Coronary artery (tissue), 2 donors: ENCODE data around the gene ASCC2.
"Not testable (repeated sequence)": the region's sequence is repeated elsewhere in the genome, so short reads cannot be mapped to it uniquely, and the experiment has no call there.

Source experiments
- DNase-seq: peaks from one replicate; pipeline ENCODE4 v3.0.0-alpha.2; 2017; ENCODE audit warnings: low spot score
- H3K27ac ChIP-seq, 2 donors: fragments of 200-600 bp; sonication (generic); one replicate each; pipeline ENCODE4 v1.5.1; 2016 to 2019
- H3K4me3 ChIP-seq: fragments of 200-600 bp; sonication (generic); 2 replicates; pipeline ENCODE4 v1.5.1; 2016; ENCODE audit warnings: mild to moderate bottlenecking, moderate library complexity
- TF ChIP-seq, protein P1 (sequence below): fragments of 200-600 bp; sonication (generic); IDR thresholded peaks from one replicate; pipeline ENCODE4 v1.5.1; 2019; ENCODE audit warnings: antibody characterized with exemption

Gene ASCC2

DNA sequence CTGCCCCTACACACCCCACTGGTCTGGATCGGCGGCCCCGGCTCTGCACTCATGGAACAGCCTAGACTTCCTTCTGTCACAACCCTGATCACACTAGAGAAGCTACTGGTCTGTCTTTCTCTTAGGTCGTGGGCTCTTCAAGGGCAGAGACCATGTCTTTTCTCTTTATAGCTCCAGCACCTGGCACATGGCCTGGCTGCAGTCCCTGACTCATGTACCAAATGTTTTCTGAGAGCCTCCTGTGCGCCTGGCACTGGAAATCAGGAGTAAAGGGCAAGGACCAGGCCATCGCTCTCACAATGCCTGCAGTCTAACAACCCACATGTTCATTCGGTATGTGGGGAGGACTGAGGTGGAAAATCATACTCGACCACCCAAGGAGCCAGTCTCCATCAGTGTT lies 7.5 kb downstream of the ASCC2 start:
- H3K4me3 ChIP-seq, result no peak overlapping the region
- no peak for DNase-seq
- no peak overlapping the region for H3K27ac ChIP-seq
- TF ChIP-seq, protein P1, sequence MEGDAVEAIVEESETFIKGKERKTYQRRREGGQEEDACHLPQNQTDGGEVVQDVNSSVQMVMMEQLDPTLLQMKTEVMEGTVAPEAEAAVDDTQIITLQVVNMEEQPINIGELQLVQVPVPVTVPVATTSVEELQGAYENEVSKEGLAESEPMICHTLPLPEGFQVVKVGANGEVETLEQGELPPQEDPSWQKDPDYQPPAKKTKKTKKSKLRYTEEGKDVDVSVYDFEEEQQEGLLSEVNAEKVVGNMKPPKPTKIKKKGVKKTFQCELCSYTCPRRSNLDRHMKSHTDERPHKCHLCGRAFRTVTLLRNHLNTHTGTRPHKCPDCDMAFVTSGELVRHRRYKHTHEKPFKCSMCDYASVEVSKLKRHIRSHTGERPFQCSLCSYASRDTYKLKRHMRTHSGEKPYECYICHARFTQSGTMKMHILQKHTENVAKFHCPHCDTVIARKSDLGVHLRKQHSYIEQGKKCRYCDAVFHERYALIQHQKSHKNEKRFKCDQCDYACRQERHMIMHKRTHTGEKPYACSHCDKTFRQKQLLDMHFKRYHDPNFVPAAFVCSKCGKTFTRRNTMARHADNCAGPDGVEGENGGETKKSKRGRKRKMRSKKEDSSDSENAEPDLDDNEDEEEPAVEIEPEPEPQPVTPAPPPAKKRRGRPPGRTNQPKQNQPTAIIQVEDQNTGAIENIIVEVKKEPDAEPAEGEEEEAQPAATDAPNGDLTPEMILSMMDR, result no peak

DNA sequence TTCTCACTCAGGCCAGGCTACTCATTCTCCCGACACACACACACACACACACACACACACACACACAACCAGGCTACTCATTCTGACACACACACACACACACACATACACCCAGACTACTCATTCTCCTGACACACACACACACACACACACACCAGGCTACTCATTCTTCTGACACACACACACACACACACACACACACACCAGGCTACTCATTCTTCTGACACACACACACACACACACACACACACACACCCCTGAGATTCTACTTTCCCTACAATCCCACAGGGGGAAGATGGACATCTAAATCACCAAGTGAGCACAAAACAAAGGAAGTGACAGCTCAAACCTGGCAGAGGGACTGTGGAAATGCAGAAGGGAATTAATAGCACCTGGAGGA lies 10.3 kb downstream of the ASCC2 start:
- peak overlapping the region in 1 of 2 donors; percentile 7 for H3K27ac ChIP-seq
- not testable (repeated sequence) for DNase-seq, H3K4me3 ChIP-seq

DNA sequence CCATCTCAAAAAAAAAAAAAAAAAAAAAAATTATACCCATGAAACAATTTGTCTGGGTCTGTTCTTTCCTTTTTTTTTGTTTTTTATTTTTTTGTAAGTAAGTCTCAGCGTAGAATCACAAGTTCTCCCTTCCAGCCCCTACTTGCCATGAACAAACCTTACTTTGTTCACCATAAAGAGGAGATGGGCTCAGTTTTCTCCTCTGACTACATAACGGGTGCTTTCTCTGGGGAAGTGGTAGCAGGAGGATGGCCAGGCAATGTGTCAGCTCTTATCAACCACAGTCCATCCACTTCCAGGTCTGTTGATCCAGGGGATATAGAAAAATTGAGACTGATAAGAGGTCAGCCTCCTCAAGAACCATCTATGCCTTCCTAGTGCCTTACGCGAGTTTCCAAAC lies 11.0 kb downstream of the ASCC2 start:
- Histone ChIP-seq H3K4me3 (no peak overlapping the region), H3K27ac (peak overlapping the region in 1 of 2 donors; percentile 7)
- TF ChIP-seq, protein P1, result no peak
- DNase-seq, result no peak

DNA sequence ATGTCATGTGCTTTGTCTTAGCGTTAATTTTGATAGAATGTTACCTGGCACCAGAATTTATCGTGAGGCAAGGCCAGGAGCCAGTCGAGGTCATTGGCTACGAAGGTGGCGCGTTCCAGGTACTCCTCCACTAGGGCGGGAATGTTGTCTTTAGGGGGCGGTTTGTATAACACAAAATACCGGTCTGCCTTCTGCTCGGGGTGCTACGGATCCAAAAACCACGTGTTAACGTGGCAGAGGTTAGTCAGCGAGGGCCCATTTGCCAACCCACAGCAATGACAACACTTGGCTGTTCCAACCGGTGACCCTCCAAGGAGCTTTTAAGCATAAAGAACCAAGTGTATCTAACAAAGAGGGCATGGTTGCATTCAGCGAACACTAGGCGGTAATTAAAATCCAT lies 12.5 kb downstream of the ASCC2 start:
- H3K4me3 ChIP-seq, result no peak overlapping the region
- no peak overlapping the region for H3K27ac ChIP-seq
- DNase-seq, result no peak
- TF ChIP-seq, protein P1, result no peak

DNA sequence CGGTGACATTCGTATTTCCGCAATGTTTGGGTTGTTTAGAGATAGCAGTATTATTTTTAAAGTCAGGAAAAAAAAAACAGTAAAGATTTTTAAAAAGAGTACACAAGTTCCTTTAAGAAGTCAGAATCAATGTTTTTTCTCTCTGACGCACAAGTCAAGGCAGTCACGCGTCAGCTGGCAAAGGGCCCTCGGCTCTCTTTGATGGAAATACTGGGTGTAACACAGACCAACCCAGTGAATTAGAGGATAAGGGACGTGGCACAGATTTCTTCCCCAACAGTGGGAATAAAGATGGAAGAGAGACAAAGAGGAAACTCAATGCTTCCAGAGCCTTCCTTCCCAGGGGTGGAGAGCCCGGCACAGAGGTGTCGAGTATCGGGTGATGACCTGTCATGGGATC lies 13.4 kb downstream of the ASCC2 start:
- TF ChIP-seq, protein P1, result no peak
- H3K27ac ChIP-seq, result peak overlapping the region in 1 of 2 donors; percentile 45
- H3K4me3 ChIP-seq, result no peak overlapping the region
- DNase-seq, result no peak

DNA sequence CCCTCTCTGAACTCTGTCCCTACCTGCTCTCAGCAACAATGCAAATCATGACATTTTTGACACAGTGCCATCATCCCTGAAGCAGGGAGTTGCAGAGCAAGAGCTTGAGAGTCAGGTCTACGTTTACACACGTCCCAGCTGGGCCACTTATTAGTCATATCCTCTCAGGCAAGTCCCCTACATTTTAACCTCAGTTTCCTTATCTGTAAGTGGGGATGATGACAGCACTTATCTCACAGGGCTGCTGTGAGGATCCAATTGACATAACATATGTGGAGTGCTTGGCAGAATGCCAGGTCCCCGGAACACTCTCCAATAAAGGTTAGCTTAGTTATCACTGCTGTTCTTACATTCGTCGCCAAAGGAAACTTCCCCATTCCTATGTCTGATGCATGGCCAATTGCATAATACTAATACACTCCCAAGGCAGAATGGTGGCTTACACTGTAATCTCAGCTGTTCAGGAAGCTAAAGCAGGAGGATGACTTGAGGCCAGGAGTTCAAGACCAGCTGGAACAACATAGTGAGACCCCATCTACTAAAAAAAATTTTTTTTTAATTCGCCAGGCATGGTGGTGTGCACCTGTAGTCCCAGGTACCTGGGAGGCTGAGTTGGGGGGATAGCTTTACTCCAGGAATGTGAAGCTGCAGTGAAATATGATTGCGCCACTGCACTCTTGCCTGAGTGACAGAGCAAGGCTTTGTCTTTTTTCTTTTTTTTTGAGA lies 16.6 kb downstream of the ASCC2 start:
- DNase-seq, result peak; percentile 87
- no peak overlapping the region for H3K4me3 ChIP-seq
- TF ChIP-seq, protein P1, result no peak
- H3K27ac ChIP-seq, result peak overlapping the region in 1 of 2 donors; percentile 30

DNA sequence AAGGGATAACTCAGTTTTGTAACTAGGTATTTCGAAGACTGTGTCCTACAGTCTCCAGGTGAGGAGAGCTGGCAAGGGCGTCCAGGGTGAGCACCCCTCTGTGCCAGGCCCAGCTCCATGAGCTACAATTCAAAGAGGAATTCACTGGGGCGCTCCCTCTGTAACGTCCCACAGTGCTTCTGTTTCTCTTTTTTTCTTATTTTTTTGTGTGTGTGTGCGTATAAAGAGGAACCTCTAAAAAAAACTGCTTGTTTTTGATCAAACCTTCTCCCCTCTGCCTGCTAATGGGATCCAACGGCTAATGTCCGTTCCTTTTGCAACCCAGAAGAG lies 17.1 kb downstream of the ASCC2 start:
- Histone ChIP-seq H3K4me3 (no peak overlapping the region), H3K27ac (peak overlapping the region in 1 of 2 donors; percentile 30)
- no peak for DNase-seq
- TF ChIP-seq, protein P1, result no peak
